ENCODE measurements around the gene B3GNT5. TPM values are rescaled to one million over a fixed set of nuclear protein-coding genes. Genes with fewer than 3 reads are reported as not detected.

B3GNT5 gene
- total RNA-seq = 8.6 TPM

GRCh38 chr3:183252973-183253527 lies at the start of gene B3GNT5:
TSS of gene B3GNT5 (plus strand) at chr3:183253253. CDS start at chr3:183269799, 16,546 bp downstream.
- peak in 1 of 3 donors; percentile 28 for DNase-seq (ENCODE audit: low read depth in 2 of 3, low spot score in 2 of 3)

DNA sequence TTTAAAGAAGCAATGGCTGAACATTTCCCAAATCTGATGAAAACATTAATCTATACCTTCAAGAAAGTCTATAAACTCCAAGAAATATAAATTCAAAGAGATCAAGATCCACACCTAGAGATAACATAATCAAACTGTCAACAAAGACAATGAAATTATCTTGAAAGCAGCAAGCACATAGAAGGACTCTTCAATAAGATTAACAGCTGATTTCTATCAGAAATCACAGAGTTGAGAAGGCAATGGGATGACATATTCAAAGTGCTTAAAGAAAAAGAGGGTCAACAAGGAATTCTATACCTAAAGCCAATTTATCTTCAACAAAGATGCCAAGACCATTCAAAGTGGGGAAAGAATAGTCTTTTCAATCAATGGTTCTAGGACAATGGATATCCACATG lies 49.4 kb upstream of the B3GNT5 start:
- DNase-seq (ENCODE audit: low read depth in 2 of 3, low spot score in 2 of 3) = peak in 1 of 3 donors; percentile 24

GRCh38 chr3:183208260-183208659 lies 44.8 kb upstream of the B3GNT5 start:
- DNase-seq (ENCODE audit: low read depth in 2 of 3, low spot score in 2 of 3) = no peak

- no peak for DNase-seq (ENCODE audit: low read depth in 2 of 3, low spot score in 2 of 3)
Measured at GRCh38 chr3:183208800-183209199, 44.3 kb upstream of the B3GNT5 start.

GRCh38 chr3:183210341-183210740 lies 42.7 kb upstream of the B3GNT5 start:
- DNase-seq (ENCODE audit: low read depth in 2 of 3, low spot score in 2 of 3) = peak in 2 of 3 donors; percentile 21 to 57

- peak in 2 of 3 donors; percentile 70 to 80 for DNase-seq (ENCODE audit: low read depth in 2 of 3, low spot score in 2 of 3)
Measured at GRCh38 chr3:183210862-183211341, 42.2 kb upstream of the B3GNT5 start.

GRCh38 chr3:183211352-183211751 lies 41.7 kb upstream of the B3GNT5 start:
- DNase-seq (ENCODE audit: low read depth in 2 of 3, low spot score in 2 of 3) = no peak

GRCh38 chr3:183212096-183212495 lies 41.0 kb upstream of the B3GNT5 start:
- DNase-seq (ENCODE audit: low read depth in 2 of 3, low spot score in 2 of 3) = peak in 1 of 3 donors; percentile 14

DNA sequence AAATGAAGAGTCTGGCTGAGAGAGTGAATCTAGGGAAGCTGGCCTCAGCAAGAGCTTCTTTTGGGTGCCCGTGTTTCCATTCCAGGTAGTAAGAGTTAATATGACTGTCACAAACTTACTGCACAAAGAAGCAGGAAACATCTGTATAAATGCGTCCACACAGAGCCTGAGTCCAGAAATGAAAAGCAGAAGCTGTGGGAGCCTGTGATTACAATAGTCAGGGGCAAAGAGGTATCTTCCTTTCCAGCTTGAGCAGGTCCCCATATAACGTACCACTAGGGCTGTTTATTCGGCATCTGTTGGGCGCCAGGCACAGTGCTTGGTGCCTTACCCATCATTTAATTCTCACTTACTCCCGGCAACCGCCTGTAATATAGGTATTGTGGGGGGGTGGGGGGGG lies 40.5 kb upstream of the B3GNT5 start:
- peak in 2 of 3 donors; percentile 93 to 98 for DNase-seq (ENCODE audit: low read depth in 2 of 3, low spot score in 2 of 3)

GRCh38 chr3:183213415-183214276 lies 39.4 kb upstream of the B3GNT5 start:
- DNase-seq (ENCODE audit: low read depth in 2 of 3, low spot score in 2 of 3) = no peak

GRCh38 chr3:183214277-183214612 lies 38.8 kb upstream of the B3GNT5 start:
- DNase-seq (ENCODE audit: low read depth in 2 of 3, low spot score in 2 of 3) = no peak

GRCh38 chr3:183215591-183216202 lies 37.4 kb upstream of the B3GNT5 start:
- DNase-seq (ENCODE audit: low read depth in 2 of 3, low spot score in 2 of 3) = no peak

- DNase-seq (ENCODE audit: low read depth in 2 of 3, low spot score in 2 of 3) = no peak
Measured at GRCh38 chr3:183217548-183218332, 35.3 kb upstream of the B3GNT5 start.

- DNase-seq (ENCODE audit: low read depth in 2 of 3, low spot score in 2 of 3) = no peak
Measured at GRCh38 chr3:183218826-183219225, 34.2 kb upstream of the B3GNT5 start.

DNA sequence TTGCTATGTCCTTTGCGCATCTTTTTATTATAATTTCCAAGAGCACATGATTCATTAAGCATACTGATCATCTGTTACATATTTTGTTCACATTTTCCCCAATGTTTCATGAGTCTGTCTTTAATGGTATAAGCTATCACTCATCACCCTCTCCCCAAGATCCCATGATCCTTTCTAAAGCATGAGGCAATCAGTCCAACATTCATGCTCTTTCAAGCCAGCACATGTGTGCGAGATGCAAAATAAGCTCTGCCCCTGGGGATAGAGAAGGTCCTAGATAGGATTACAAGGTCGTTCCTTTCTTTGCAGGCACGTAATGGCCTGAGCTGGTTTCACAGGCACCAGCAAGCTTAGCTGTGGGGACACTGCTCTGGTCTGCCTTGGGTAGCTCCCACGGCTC lies 32.2 kb upstream of the B3GNT5 start:
- no peak for DNase-seq (ENCODE audit: low read depth in 2 of 3, low spot score in 2 of 3)

- no peak for DNase-seq (ENCODE audit: low read depth in 2 of 3, low spot score in 2 of 3)
Measured at GRCh38 chr3:183222631-183223235, 30.3 kb upstream of the B3GNT5 start.

DNA sequence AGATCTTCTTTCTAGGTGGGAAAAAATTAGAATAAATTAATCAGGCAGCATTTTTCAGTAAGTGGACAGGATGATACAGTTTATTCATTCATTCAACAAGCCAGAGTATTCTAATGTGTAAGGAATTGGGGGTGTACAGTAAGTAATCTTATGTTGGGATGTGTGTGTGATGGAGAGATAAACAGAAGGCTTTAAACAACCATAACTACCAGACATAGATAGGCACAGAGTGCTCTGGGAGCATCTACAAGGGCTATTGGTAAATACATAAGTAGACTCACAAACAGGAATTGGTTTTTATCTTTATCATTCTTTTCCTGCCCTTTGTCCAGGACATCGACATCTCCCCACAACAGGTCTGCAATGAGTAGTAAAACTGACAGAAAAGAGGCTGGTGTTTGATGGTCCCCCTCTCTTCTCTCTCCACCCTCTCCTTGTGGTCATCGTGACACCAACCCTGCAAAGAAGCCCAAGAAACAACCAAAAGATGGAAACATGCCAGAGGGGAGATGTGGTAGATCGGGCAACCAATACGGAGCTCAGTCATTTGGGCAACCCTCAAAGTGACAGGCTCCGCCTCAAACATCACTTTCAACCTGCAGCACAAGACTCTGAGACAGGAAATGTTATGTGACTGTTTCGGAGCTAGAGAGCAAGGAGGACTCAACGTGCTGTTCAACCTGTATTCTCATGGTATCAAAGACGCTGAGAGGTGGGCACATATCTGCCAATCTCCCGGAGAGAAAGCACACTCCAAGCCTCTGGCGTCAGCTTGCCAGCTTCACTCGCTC lies 28.7 kb upstream of the B3GNT5 start:
- peak; percentile 19 to 74 (median 36) for DNase-seq (ENCODE audit: low read depth in 2 of 3, low spot score in 2 of 3)

GRCh38 chr3:183226333-183226890 lies 26.6 kb upstream of the B3GNT5 start:
- DNase-seq (ENCODE audit: low read depth in 2 of 3, low spot score in 2 of 3) = peak in 1 of 3 donors; percentile 33

- no peak for DNase-seq (ENCODE audit: low read depth in 2 of 3, low spot score in 2 of 3)
Measured at GRCh38 chr3:183227586-183227985, 25.5 kb upstream of the B3GNT5 start.
